H9 (cell line): ENCODE results near the gene GATA2. TPM values are rescaled to one million over a fixed set of nuclear protein-coding genes. Genes with fewer than 3 reads are reported as not detected.

Source experiments
- DNase-seq: peaks from one replicate; pipeline ENCODE4 v3.0.0-alpha.2; 2017
- H2AFZ ChIP-seq: one replicate; pipeline ENCODE4 v1.6.1; 2013; ENCODE audit warnings: mild to moderate bottlenecking, low read length, control low read depth, moderate library complexity
- H2AK5ac ChIP-seq: 2 replicates; pipeline ENCODE4 v1.6.1; 2013; ENCODE audit warnings: low read length, control low read depth, mixed read lengths; ENCODE audit not compliant: insufficient read length
- H2BK120ac ChIP-seq: one replicate; pipeline ENCODE4 v1.6.1; 2013; ENCODE audit warnings: low read depth, mild to moderate bottlenecking, low read length, control low read depth, inconsistent platforms; ENCODE audit not compliant: poor library complexity, severe bottlenecking
- H2BK12ac ChIP-seq: 2 replicates; pipeline ENCODE4 v1.6.1; 2013; ENCODE audit warnings: low read length, control low read depth, mixed read lengths, low read depth; ENCODE audit not compliant: insufficient read length
- H2BK15ac ChIP-seq: 2 replicates; pipeline ENCODE4 v1.6.1; 2013; ENCODE audit warnings: low read depth, low read length, control low read depth
- H2BK20ac ChIP-seq: one replicate; pipeline ENCODE4 v1.6.1; 2013; ENCODE audit warnings: low read depth, mild to moderate bottlenecking, low read length, control low read depth, inconsistent platforms; ENCODE audit not compliant: poor library complexity, severe bottlenecking
- H2BK5ac ChIP-seq: 2 replicates; pipeline ENCODE4 v1.6.1; 2013; ENCODE audit warnings: low read length, control low read depth, mixed read lengths; ENCODE audit not compliant: insufficient read length
- H3K14ac ChIP-seq: 2 replicates; pipeline ENCODE4 v1.6.1; 2013; ENCODE audit warnings: low read length, control low read depth; ENCODE audit not compliant: insufficient read depth
- H3K18ac ChIP-seq: 2 replicates; pipeline ENCODE4 v1.6.1; 2013; ENCODE audit warnings: low read depth, mild to moderate bottlenecking, mixed read lengths, low read length, control low read depth; ENCODE audit not compliant: insufficient read length
- H3K23ac ChIP-seq: 2 replicates; pipeline ENCODE4 v1.6.1; 2013; ENCODE audit warnings: low read length, control low read depth, mixed read lengths, low read depth; ENCODE audit not compliant: insufficient read length
- H3K23me2 ChIP-seq: 2 replicates; pipeline ENCODE4 v1.6.1; 2013; ENCODE audit warnings: low read depth, mild to moderate bottlenecking, mixed read lengths, low read length, control low read depth; ENCODE audit not compliant: insufficient read length, poor library complexity, severe bottlenecking
- H3K27ac ChIP-seq: 2 replicates; pipeline ENCODE4 v1.5.1; 2013; ENCODE audit warnings: low read length, control low read depth, mixed read lengths, low read depth; ENCODE audit not compliant: insufficient read length
- H3K27me3 ChIP-seq: 2 replicates; pipeline ENCODE4 v1.6.1; 2013; ENCODE audit warnings: low read length, control low read depth, inconsistent platforms; ENCODE audit not compliant: insufficient read depth
- H3K4ac ChIP-seq: 2 replicates; pipeline ENCODE4 v1.6.1; 2013; ENCODE audit warnings: low read depth, mild to moderate bottlenecking, control low read depth, inconsistent platforms, low read length, moderate library complexity
- H3K4me1 ChIP-seq: 2 replicates; pipeline ENCODE4 v1.6.1; 2013; ENCODE audit warnings: low read length, control low read depth, inconsistent platforms; ENCODE audit not compliant: insufficient read depth
- H3K4me2 ChIP-seq: 2 replicates; pipeline ENCODE4 v1.6.1; 2013; ENCODE audit warnings: low read length, control low read depth, mixed read lengths; ENCODE audit not compliant: insufficient read length, insufficient read depth
- H3K56ac ChIP-seq: 2 replicates; pipeline ENCODE4 v1.6.1; 2013; ENCODE audit warnings: low read depth, mild to moderate bottlenecking, mixed read lengths, low read length, control low read depth; ENCODE audit not compliant: insufficient read length
- H3K79me1 ChIP-seq: 2 replicates; pipeline ENCODE4 v1.6.1; 2013; ENCODE audit warnings: low read depth, mild to moderate bottlenecking, moderate library complexity, low read length, control low read depth, inconsistent platforms; ENCODE audit not compliant: insufficient read depth, poor library complexity, severe bottlenecking
- H3K79me2 ChIP-seq: 2 replicates; pipeline ENCODE4 v1.6.1; 2013; ENCODE audit warnings: low read length, control low read depth, inconsistent platforms; ENCODE audit not compliant: insufficient read depth
- H3K9ac ChIP-seq: 2 replicates; pipeline ENCODE4 v1.6.1; 2013; ENCODE audit warnings: low read length, control low read depth, mixed read lengths; ENCODE audit not compliant: insufficient read length; ENCODE audit errors: extremely low read depth
- H3K9me3 ChIP-seq: one replicate; pipeline ENCODE4 v1.6.1; 2013; ENCODE audit warnings: low read depth, low read length, inconsistent platforms; ENCODE audit not compliant: control insufficient read depth
- H3T11ph ChIP-seq: one replicate; pipeline ENCODE4 v1.6.1; 2013; ENCODE audit warnings: mild to moderate bottlenecking, low read length, control low read depth, inconsistent platforms
- H4K20me1 ChIP-seq: one replicate; pipeline ENCODE4 v1.6.1; 2013; ENCODE audit not compliant: control insufficient read depth, insufficient read length, insufficient read depth
- H4K5ac ChIP-seq: 2 replicates; pipeline ENCODE4 v1.6.1; 2013; ENCODE audit warnings: low read depth, mild to moderate bottlenecking, mixed read lengths, low read length, control low read depth; ENCODE audit not compliant: insufficient read length
- H4K8ac ChIP-seq: replicated peaks from 2 replicates; pipeline ENCODE4 v1.6.1; 2013; ENCODE audit warnings: low read length, control low read depth, mixed read lengths, low read depth; ENCODE audit not compliant: insufficient read length
- H4K91ac ChIP-seq: 2 replicates; pipeline ENCODE4 v1.6.1; 2013; ENCODE audit warnings: low read depth, mild to moderate bottlenecking, moderate library complexity, mixed read lengths, low read length, control low read depth; ENCODE audit not compliant: insufficient read length
- H3K27ac Mint-ChIP-seq, 3 experiments: 2 replicates in 2 of 3; 3 replicates in 1 of 3; pipeline ENCODE4 v1.8.0; 2020 to 2021; ENCODE audit warnings: mixed read lengths in 3 of 3, mild to moderate bottlenecking in 1 of 3, moderate library complexity in 1 of 3
- H3K27me3 Mint-ChIP-seq: 2 replicates; pipeline ENCODE4 v1.8.0; 2021; ENCODE audit warnings: low read depth, mild to moderate bottlenecking, moderate library complexity, mixed read lengths
- H3K36me3 Mint-ChIP-seq, 3 experiments: 2 replicates in 2 of 3; 3 replicates in 1 of 3; pipeline ENCODE4 v1.8.0; 2020 to 2021; ENCODE audit warnings: low read depth in 3 of 3, mixed read lengths in 3 of 3; ENCODE audit not compliant: insufficient read depth in 1 of 3
- H3K4me1 Mint-ChIP-seq, 2 experiments: 2 replicates each; pipeline ENCODE4 v1.8.0; 2020; ENCODE audit warnings: mixed read lengths in 2 of 2
- H3K4me3 Mint-ChIP-seq, 2 experiments: 2 replicates in 1 of 2; 3 replicates in 1 of 2; pipeline ENCODE4 v1.8.0; 2020 to 2021; ENCODE audit warnings: mild to moderate bottlenecking in 2 of 2, mixed read lengths in 2 of 2, moderate library complexity in 1 of 2
- H3K9me3 Mint-ChIP-seq, 2 experiments: 2 replicates in 1 of 2; 3 replicates in 1 of 2; pipeline ENCODE4 v1.8.0; 2020; ENCODE audit warnings: mild to moderate bottlenecking in 2 of 2, mixed read lengths in 2 of 2, moderate library complexity in 1 of 2
- CTCF ChIP-seq: fragments of 200-600 bp; sonication (generic); conservative IDR thresholded peaks from 3 replicates; pipeline ENCODE4 v1.8.0; 2021; ENCODE audit warnings: antibody characterized with exemption, mild to moderate bottlenecking
- WGBS: extraction: QIAGEN DNeasy Blood & Tissue Kit; methylation state at CpG from one replicate; pipeline ENCODE4 v1.1.7; 2013; ENCODE audit warnings: missing lambda C conversion rate, low lambda C conversion rate, mixed read lengths; ENCODE audit not compliant: insufficient read length; ENCODE audit errors: extremely low coverage; 5-methylcytosine and 5-hydroxymethylcytosine counted together
- total RNA-seq: library from RNA; stranded (reverse); gene quantifications from 2 replicates; pipeline ENCODE4 v1.2.1, GENCODE V29; 2021

GATA2 gene
- total RNA-seq, 1 experiment from 2014 or later: 1.9 TPM

GRCh38 chr3:128442070-128442469, 50.9 kb downstream of the GATA2 start:
- Histone ChIP-seq H3K79me1 (no peaks in the 10 kb centered on the region), H3K79me2 (no peaks in the 10 kb centered on the region), H3K56ac (no peak overlapping the region), H2AK5ac (no peak overlapping the region), H3K27me3 (no peaks in the 10 kb centered on the region), H2BK5ac (no peak overlapping the region), H2BK12ac (no peak overlapping the region), H3K4ac (no peak overlapping the region), H2BK15ac (no peak overlapping the region), H2BK20ac (no peak overlapping the region), H4K8ac (no peak overlapping the region), H4K5ac (no peak overlapping the region), H3K4me2 (no peak overlapping the region), H4K91ac (no peak overlapping the region), H3K27ac (no peak overlapping the region), H3K23me2 (no peaks in the 10 kb centered on the region), H2AFZ (no peak overlapping the region), H3K9ac (no peak overlapping the region), H3K14ac (no peak overlapping the region), H3K18ac (no peak overlapping the region), H3K23ac (no peak overlapping the region), H3T11ph (no peak overlapping the region), H3K4me1 (no peaks in the 10 kb centered on the region), H3K9me3 (no peaks in the 10 kb centered on the region), H4K20me1 (peaks cover 2% of the 10 kb centered on the region), H2BK120ac (no peak overlapping the region)
- no peak overlapping the region for H3K4me3 Mint-ChIP-seq
- no peak for DNase-seq
- H3K27ac Mint-ChIP-seq: no peak overlapping the region
- TF ChIP-seq CTCF: no peak
- H3K36me3 Mint-ChIP-seq: no peaks in the 10 kb centered on the region; a peak in 1 of 7 replicates
- peaks cover 73% of the 10 kb centered on the region for H3K27me3 Mint-ChIP-seq
- peaks cover 5 to 12% of the 10 kb centered on the region in 2 experiments for H3K9me3 Mint-ChIP-seq
- no CpG with 5 or more reads among the region's 7 CpGs for WGBS
- peaks cover 11% of the 10 kb centered on the region in 2 experiments for H3K4me1 Mint-ChIP-seq
